GM13976 (cell line): ENCODE measurements around the gene LIPN.

Experiments
- DNase-seq: peaks from one replicate; pipeline ENCODE4 v3.0.0; 2012; ENCODE audit warnings: low spot score
- CTCF ChIP-seq: IDR thresholded peaks from 2 replicates; pipeline ENCODE4 v1.5.1; 2012; ENCODE audit warnings: borderline replicate concordance, mild to moderate bottlenecking; ENCODE audit not compliant: insufficient read depth; ENCODE audit errors: extremely low read depth, missing control alignments, control extremely low read depth
- in situ Hi-C: fragments of 300-500 bp; cut with MboI; formaldehyde crosslinking; loops from one replicate; pipeline ENCODE4 v1.12.0; 2022; ENCODE audit warnings: low sequenced_read_pairs, mixed read lengths, inconsistent platforms; ENCODE audit not compliant: unreplicated experiment

LIPN gene

GRCh38 chr10:88802523-88803285 is 42.9 kb downstream of the LIPN start, which contains the start of gene LIPM:
LIPM (plus strand) TSS chr10:88802730; CDS start chr10:88802897, 167 bp downstream.
- no peak for TF ChIP-seq CTCF
- no peak for DNase-seq
- in situ Hi-C loops = no loop called here

GRCh38 chr10:88803641-88804040 is 43.8 kb downstream of the LIPN start:
- no peak for DNase-seq
- in situ Hi-C loops = no loop called here
- TF ChIP-seq CTCF = no peak

- no peak for TF ChIP-seq CTCF
- in situ Hi-C loops = no loop called here
These were observed 44.4 kb downstream of the LIPN start for GRCh38 chr10:88804083-88804812.

DNA sequence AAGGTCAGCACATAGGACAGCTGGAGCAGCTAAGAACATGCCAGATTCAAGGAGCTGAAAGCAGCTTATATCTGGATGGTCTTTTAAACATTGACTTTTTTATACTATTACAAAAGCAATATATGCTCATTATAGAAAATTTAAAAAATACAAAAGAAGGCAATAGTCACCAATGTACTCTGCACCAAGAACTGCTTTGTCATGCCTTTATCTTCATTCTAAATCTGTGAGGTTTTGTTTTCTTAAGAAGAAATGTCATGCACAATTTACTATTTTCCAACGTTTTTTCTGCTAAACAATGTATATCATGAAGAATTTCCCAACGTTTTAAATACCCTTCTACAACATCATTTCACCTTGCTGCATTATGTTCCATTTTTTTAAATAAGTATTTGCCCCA is 45.5 kb downstream of the LIPN start:
- TF ChIP-seq CTCF = no peak
- in situ Hi-C loops = no loop called here
- DNase-seq = no peak

More at GRCh38 chr10:88804083-88804812, 44.4 kb downstream of the LIPN start:
- DNase-seq = no peak

DNA sequence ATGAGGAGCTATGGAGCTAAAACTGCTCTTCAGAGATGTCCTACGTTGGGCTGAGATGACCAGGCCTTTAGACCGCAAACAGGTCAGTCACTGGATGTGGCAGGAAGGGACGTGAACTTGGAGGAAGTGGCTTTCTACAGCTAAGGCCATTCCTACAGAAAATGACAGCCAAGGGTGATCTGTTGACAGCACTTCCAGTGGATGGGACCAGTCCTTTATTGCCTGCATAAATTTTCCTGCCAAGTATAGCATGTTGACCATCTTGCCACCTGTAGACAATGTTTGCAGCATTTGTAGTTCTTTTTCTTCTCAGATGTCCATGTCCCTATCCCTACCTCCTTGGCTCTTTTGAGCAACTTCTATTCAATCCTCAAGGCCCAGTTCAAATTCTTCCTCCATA is 46.1 kb downstream of the LIPN start:
- no peak for TF ChIP-seq CTCF
- in situ Hi-C loops = no loop called here
- DNase-seq = no peak

DNA sequence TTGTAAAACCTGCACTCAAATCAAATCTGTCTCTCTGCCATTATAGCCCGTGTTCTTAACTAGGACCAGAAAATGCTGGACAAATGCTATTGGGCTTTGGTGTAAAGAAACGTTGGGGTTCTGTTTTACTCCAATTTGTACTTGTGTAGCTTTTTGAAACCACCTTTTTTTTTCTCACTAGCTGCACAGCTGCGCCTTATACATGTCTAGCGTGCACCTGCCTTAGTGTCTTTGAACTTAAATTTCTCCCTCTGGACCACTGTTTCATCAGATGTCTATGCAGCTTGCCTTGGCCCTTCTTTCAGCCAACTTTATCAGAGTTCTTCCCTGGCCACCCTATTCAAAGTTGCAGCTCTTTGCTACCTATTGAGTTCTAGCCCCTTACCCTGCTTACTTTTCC is 49.8 kb downstream of the LIPN start:
- in situ Hi-C loops = loop anchor here (10.0 kb wide), 2 partner anchors 125 to 245 kb away; no protein-coding TSS in a partner anchor
- no peak for TF ChIP-seq CTCF
- no peak for DNase-seq
